HepG2 (cell line): ENCODE data around the gene LIPH. TPM values are rescaled to one million over a fixed set of nuclear protein-coding genes. Genes with fewer than 3 reads are reported as not detected.

ENCODE experiments used
- CENPX ChIP-seq: sonication (generic); formaldehyde crosslinking; IDR thresholded peaks from 2 replicates; pipeline ENCODE4 v1.9.0; 2021; ENCODE audit warnings: mild to moderate bottlenecking, missing genetic modification reagents, moderate library complexity
- CREM ChIP-seq, 2 experiments: sonication (generic) in 1 of 2; formaldehyde crosslinking in 1 of 2; IDR thresholded peaks; 2 replicates each; pipeline versions ENCODE4 v1.4.0 to v1.6.1; 2016 to 2020; ENCODE audit warnings: antibody characterized with exemption in 1 of 2, mild to moderate bottlenecking in 1 of 2, missing genetic modification reagents in 1 of 2
- FOXA1 ChIP-seq, 2 experiments: fragments of 450-650 bp in 1 of 2; sonication (generic) in 1 of 2; formaldehyde crosslinking in 1 of 2; IDR thresholded peaks; 2 replicates each; pipeline versions ENCODE4 v1.4.0 to v1.6.1; 2016 to 2020; ENCODE audit warnings: missing genetic modification reagents in 1 of 2
- FOXA3 ChIP-seq: IDR thresholded peaks from 2 replicates; pipeline ENCODE4 v1.6.1; 2016; ENCODE audit warnings: missing genetic modification reagents, missing compliant biosample characterization
- FOXM1 ChIP-seq: sonication (generic); formaldehyde crosslinking; IDR thresholded peaks from 2 replicates; pipeline ENCODE4 v1.5.0; 2020; ENCODE audit warnings: missing genetic modification reagents
- HMG20A ChIP-seq: IDR thresholded peaks from 2 replicates; pipeline ENCODE4 v1.6.1; 2016; ENCODE audit warnings: borderline replicate concordance
- MIXL1 ChIP-seq: IDR thresholded peaks from 2 replicates; pipeline ENCODE4 v1.6.1; 2016
- NONO ChIP-seq, 2 experiments: fragments of 450-650 bp in 1 of 2; sonication (generic) in 1 of 2; formaldehyde crosslinking in 1 of 2; IDR thresholded peaks in 1 of 2; conservative IDR thresholded peaks in 1 of 2; 2 replicates each; pipeline versions ENCODE4 v1.6.1 to v1.8.0; 2017 to 2022; ENCODE audit warnings: mild to moderate bottlenecking in 1 of 2, missing genetic modification reagents in 1 of 2, moderate library complexity in 1 of 2
- NR2C2 ChIP-seq: sonication (generic); formaldehyde crosslinking; IDR thresholded peaks from 2 replicates; pipeline ENCODE4 v1.4.0; 2020; ENCODE audit warnings: missing genetic modification reagents, mild to moderate bottlenecking, moderate library complexity, borderline replicate concordance
- PAX8 ChIP-seq: sonication (generic); formaldehyde crosslinking; IDR thresholded peaks from 2 replicates; pipeline ENCODE4 v1.8.0; 2022; ENCODE audit warnings: mild to moderate bottlenecking, missing genetic modification reagents, borderline replicate concordance
- PPARG ChIP-seq: conservative IDR thresholded peaks from 2 replicates; pipeline ENCODE4 v1.6.1; 2016; ENCODE audit warnings: missing biosample characterization, missing genetic modification reagents
- SOX6 ChIP-seq, 2 experiments: fragments of 450-650 bp in 1 of 2; sonication (generic) in 1 of 2; formaldehyde crosslinking in 1 of 2; IDR thresholded peaks; 2 replicates each; pipeline versions ENCODE4 v1.4.0 to v1.6.1; 2017 to 2020; ENCODE audit warnings: antibody characterized with exemption in 1 of 2, mild to moderate bottlenecking in 1 of 2, missing genetic modification reagents in 1 of 2
- ZNF431 ChIP-seq: sonication (generic); formaldehyde crosslinking; IDR thresholded peaks from 2 replicates; pipeline ENCODE4 v1.9.0; 2022; ENCODE audit warnings: missing genetic modification reagents, low read depth, mild to moderate bottlenecking, borderline replicate concordance
- ZNF564 ChIP-seq: sonication (generic); formaldehyde crosslinking; IDR thresholded peaks from 2 replicates; pipeline ENCODE4 v1.8.1; 2023; ENCODE audit warnings: mild to moderate bottlenecking, missing genetic modification reagents
- ZNF709 ChIP-seq: sonication (generic); formaldehyde crosslinking; IDR thresholded peaks from 2 replicates; pipeline ENCODE4 v1.5.0; 2020; ENCODE audit warnings: mild to moderate bottlenecking, missing genetic modification reagents
- ZNF891 ChIP-seq: sonication (generic); formaldehyde crosslinking; IDR thresholded peaks from 2 replicates; pipeline ENCODE4 v1.5.0; 2020; ENCODE audit warnings: mild to moderate bottlenecking, missing genetic modification reagents
- polyA plus RNA-seq, 8 experiments: library from polyadenylated mRNA; depleted of rRNA in 3 of 8; stranded (reverse) in 7 of 8; unstranded in 1 of 8; fragments of >200 nt; fragmentation: Illumina TruSeq in 4 of 8; extraction: Trizol in 4 of 8; gene quantifications; 2 replicates each; pipeline versions ENCODE4 v1.2.1 to v1.2.3, GENCODE V29; 2011 to 2016; ENCODE audit warnings: low read depth in 4 of 8, missing spikeins in 1 of 8, mixed read lengths in 1 of 8; ENCODE audit not compliant: insufficient read depth in 1 of 8
- total RNA-seq, 5 experiments: library from RNA; depleted of rRNA; stranded (reverse); fragments of >200 nt; fragmentation: Illumina TruSeq; extraction: Trizol; gene quantifications; 2 replicates each; pipeline ENCODE4 v1.2.3, GENCODE V29; 2016; ENCODE audit warnings: low read depth in 1 of 5
- TF ChIP-seq, protein P1 (sequence below): sonication (generic); formaldehyde crosslinking; conservative IDR thresholded peaks from 2 replicates; pipeline ENCODE4 v1.4.0; 2020; ENCODE audit warnings: mild to moderate bottlenecking, missing genetic modification reagents, moderate library complexity
- TF ChIP-seq, protein P2 (sequence below): sonication (generic); formaldehyde crosslinking; IDR thresholded peaks from 2 replicates; pipeline ENCODE4 v1.4.0; 2020; ENCODE audit warnings: missing genetic modification reagents
- TF ChIP-seq, protein P3 (sequence below): sonication (generic); formaldehyde crosslinking; conservative IDR thresholded peaks from 2 replicates; pipeline ENCODE4 v1.8.1; 2023; ENCODE audit warnings: missing genetic modification reagents
- TF ChIP-seq, protein P4 (sequence below): sonication (generic); formaldehyde crosslinking; IDR thresholded peaks from 2 replicates; pipeline ENCODE4 v1.8.1; 2023; ENCODE audit warnings: mild to moderate bottlenecking, missing genetic modification reagents, borderline replicate concordance
- TF ChIP-seq, protein P5 (sequence below): sonication (generic); formaldehyde crosslinking; IDR thresholded peaks from 2 replicates; pipeline ENCODE4 v1.8.1; 2023; ENCODE audit warnings: mild to moderate bottlenecking, inconsistent platforms, moderate library complexity, missing genetic modification reagents, borderline replicate concordance

LIPH gene
- total and polyA plus RNA-seq, 2 of the 13 experiments (the other 11 are each of a cell fraction or from before 2014, with no cell fraction given) = 0.09 to 0.34 TPM

DNA sequence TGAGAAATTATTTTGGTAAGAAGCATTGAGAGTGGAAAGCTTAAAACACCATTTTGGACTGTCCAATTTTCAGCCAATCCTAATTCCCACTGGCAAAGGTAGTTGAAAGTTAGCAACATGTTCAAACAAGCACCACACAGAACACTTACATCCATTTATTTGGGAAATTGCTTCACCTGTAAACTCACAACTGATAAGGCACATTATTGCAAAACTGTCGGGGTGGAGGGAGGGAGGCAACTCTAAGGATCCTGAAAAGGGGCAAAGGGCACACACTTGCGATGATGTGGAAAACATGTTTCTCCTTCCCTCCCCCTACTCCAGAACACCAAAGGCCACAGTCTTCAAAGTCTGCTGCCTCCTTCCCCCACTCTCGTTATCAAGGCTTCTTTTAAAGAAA is 62.9 kb downstream of the LIPH start (continued):
- TF ChIP-seq CENPX (CRISPR knock-in tag) (no peak), FOXA1 (IDR thresholded peaks at IDR 0.05) (no peak), FOXA1 (CRISPR knock-in tag; IDR thresholded peaks at IDR 0.05) (0 out of 2 replicates have a peak, but pooled peaks have one; percentile 32), MIXL1 (CRISPR knock-in tag) (no peak), NONO (IDR thresholded peaks at IDR 0.05) (no peak), NONO (CRISPR knock-in tag; conservative IDR thresholded peaks at IDR 0.05) (0 out of 2 replicates have a peak, but pooled peaks have one; percentile 36), ZNF709 (CRISPR knock-in tag) (no peak), FOXA3 (CRISPR knock-in tag) (peak; percentile 31; the same call in 1 of the 2 replicates), PAX8 (no peak), ZNF564 (CRISPR knock-in tag) (no peak), ZNF891 (CRISPR knock-in tag) (no peak), NR2C2 (CRISPR knock-in tag) (peak; percentile 49; the same call in 1 of the 2 replicates), SOX6 (IDR thresholded peaks at IDR 0.05) (no peak), SOX6 (CRISPR knock-in tag; IDR thresholded peaks at IDR 0.05) (peak; percentile 34; the same call in 1 of the 2 replicates), HMG20A (0 out of 2 replicates have a peak, but pooled peaks have one; percentile 16), FOXM1 (CRISPR knock-in tag) (no peak), PPARG (CRISPR knock-in tag) (peak; percentile 57), ZNF431 (CRISPR knock-in tag) (no peak), CREM (IDR thresholded peaks at IDR 0.05) (peak; percentile 18; the same call in 1 of the 2 replicates), CREM (CRISPR knock-in tag; IDR thresholded peaks at IDR 0.05) (no peak)
- TF ChIP-seq, protein P1, sequence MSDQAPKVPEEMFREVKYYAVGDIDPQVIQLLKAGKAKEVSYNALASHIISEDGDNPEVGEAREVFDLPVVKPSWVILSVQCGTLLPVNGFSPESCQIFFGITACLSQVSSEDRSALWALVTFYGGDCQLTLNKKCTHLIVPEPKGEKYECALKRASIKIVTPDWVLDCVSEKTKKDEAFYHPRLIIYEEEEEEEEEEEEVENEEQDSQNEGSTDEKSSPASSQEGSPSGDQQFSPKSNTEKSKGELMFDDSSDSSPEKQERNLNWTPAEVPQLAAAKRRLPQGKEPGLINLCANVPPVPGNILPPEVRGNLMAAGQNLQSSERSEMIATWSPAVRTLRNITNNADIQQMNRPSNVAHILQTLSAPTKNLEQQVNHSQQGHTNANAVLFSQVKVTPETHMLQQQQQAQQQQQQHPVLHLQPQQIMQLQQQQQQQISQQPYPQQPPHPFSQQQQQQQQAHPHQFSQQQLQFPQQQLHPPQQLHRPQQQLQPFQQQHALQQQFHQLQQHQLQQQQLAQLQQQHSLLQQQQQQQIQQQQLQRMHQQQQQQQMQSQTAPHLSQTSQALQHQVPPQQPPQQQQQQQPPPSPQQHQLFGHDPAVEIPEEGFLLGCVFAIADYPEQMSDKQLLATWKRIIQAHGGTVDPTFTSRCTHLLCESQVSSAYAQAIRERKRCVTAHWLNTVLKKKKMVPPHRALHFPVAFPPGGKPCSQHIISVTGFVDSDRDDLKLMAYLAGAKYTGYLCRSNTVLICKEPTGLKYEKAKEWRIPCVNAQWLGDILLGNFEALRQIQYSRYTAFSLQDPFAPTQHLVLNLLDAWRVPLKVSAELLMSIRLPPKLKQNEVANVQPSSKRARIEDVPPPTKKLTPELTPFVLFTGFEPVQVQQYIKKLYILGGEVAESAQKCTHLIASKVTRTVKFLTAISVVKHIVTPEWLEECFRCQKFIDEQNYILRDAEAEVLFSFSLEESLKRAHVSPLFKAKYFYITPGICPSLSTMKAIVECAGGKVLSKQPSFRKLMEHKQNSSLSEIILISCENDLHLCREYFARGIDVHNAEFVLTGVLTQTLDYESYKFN = 0 out of 2 replicates have a peak, but pooled peaks have one; percentile 23
- TF ChIP-seq, protein P2, sequence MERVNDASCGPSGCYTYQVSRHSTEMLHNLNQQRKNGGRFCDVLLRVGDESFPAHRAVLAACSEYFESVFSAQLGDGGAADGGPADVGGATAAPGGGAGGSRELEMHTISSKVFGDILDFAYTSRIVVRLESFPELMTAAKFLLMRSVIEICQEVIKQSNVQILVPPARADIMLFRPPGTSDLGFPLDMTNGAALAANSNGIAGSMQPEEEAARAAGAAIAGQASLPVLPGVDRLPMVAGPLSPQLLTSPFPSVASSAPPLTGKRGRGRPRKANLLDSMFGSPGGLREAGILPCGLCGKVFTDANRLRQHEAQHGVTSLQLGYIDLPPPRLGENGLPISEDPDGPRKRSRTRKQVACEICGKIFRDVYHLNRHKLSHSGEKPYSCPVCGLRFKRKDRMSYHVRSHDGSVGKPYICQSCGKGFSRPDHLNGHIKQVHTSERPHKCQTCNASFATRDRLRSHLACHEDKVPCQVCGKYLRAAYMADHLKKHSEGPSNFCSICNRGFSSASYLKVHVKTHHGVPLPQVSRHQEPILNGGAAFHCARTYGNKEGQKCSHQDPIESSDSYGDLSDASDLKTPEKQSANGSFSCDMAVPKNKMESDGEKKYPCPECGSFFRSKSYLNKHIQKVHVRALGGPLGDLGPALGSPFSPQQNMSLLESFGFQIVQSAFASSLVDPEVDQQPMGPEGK (CRISPR knock-in tag) = 0 out of 2 replicates have a peak, but pooled peaks have one; percentile 29
- TF ChIP-seq, protein P3, sequence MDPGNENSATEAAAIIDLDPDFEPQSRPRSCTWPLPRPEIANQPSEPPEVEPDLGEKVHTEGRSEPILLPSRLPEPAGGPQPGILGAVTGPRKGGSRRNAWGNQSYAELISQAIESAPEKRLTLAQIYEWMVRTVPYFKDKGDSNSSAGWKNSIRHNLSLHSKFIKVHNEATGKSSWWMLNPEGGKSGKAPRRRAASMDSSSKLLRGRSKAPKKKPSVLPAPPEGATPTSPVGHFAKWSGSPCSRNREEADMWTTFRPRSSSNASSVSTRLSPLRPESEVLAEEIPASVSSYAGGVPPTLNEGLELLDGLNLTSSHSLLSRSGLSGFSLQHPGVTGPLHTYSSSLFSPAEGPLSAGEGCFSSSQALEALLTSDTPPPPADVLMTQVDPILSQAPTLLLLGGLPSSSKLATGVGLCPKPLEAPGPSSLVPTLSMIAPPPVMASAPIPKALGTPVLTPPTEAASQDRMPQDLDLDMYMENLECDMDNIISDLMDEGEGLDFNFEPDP (CRISPR knock-in tag) = no peak
- TF ChIP-seq, protein P4, sequence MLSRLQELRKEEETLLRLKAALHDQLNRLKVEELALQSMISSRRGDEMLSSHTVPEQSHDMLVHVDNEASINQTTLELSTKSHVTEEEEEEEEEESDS = no peak
- TF ChIP-seq, protein P5, sequence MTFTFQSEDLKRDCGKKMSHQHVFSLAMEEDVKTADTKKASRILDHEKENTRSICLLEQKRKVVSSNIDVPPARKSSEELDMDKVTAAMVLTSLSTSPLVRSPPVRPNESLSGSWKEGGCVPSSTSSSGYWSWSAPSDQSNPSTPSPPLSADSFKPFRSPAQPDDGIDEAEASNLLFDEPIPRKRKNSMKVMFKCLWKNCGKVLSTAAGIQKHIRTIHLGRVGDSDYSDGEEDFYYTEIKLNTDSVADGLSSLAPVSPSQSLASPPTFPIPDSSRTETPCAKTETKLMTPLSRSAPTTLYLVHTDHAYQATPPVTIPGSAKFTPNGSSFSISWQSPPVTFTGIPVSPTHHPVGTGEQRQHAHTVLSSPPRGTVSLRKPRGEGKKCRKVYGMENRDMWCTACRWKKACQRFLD = no peak
